HepG2 (cell line): ENCODE results near the gene PPP1R9B. TPM values are rescaled to one million over a fixed set of nuclear protein-coding genes. Genes with fewer than 3 reads are reported as not detected.

Experiments
- ATAC-seq: fragments of 200-7000 bp; cut with Tn5 transposase; 3 replicates; pipeline ENCODE4 v1.9.1; 2020; ENCODE audit warnings: mild to moderate bottlenecking, moderate library complexity
- BruUV-seq: library from RNA; stranded (reverse); fragments of 400-500 nt; replicated peaks from 2 replicates; lab custom pipeline; 2021; lab: Mats Ljungman, UMichigan
- CTCF ChIA-PET: fragments of 300-600 bp; formaldehyde crosslinking; extraction: SDS; loops from one replicate; lab custom pipeline; 2021; ENCODE audit warnings: low total read pairs, inconsistent platforms, low intra/inter-chr PET ratio; lab: Yijun Ruan, JAX
- POLR2A ChIA-PET: fragments of 350-600 bp; sonication (Branson Sonifier 250); formaldehyde crosslinking; loops from one replicate; lab custom pipeline; 2020; ENCODE audit warnings: antibody characterized with exemption, inconsistent platforms; lab: Yijun Ruan, JAX
- DNase-seq: peaks from one replicate; pipeline ENCODE4 v3.0.0-alpha.2; 2015; ENCODE audit warnings: low spot score
- FAIRE-seq: peaks from 3 replicates; lab custom pipeline; 2011; peaks lifted over from hg19 to GRCh38; lab: Jason Lieb, UNC
- H2AFZ ChIP-seq: one replicate; pipeline ENCODE4 v1.6.1; 2011; ENCODE audit warnings: low read length, inconsistent platforms
- H3K27ac ChIP-seq: fragments of 300-600 bp; 3 replicates; pipeline ENCODE4 v1.8.0; 2011; ENCODE audit warnings: mixed run types, mild to moderate bottlenecking, mixed read lengths, low read length, inconsistent platforms; ENCODE audit not compliant: insufficient read depth; ENCODE audit errors: extremely low read length
- H3K27me3 ChIP-seq, 2 experiments: fragments of 200-600 bp in 1 of 2; 2 replicates in 1 of 2; 3 replicates in 1 of 2; pipeline versions ENCODE4 v1.6.0 to v1.8.0; 2011; ENCODE audit warnings: low read length in 2 of 2, mild to moderate bottlenecking in 2 of 2, moderate library complexity in 2 of 2, inconsistent platforms in 1 of 2; ENCODE audit not compliant: insufficient read depth in 2 of 2, control insufficient read depth in 1 of 2
- H3K36me3 ChIP-seq, 2 experiments: fragments of 200-600 bp in 1 of 2; replicated peaks in 1 of 2; 2 replicates in 1 of 2; 3 replicates in 1 of 2; pipeline versions ENCODE4 v1.5.1 to v1.8.0; 2011; ENCODE audit warnings: low read length in 2 of 2, inconsistent platforms in 1 of 2; ENCODE audit not compliant: insufficient read depth in 2 of 2, control insufficient read depth in 1 of 2
- H3K4me1 ChIP-seq: 2 replicates; pipeline ENCODE4 v1.5.1; 2012; ENCODE audit warnings: low read length, inconsistent platforms; ENCODE audit not compliant: insufficient read depth
- H3K4me2 ChIP-seq: 2 replicates; pipeline ENCODE4 v1.6.0; 2011; ENCODE audit warnings: low read depth, low read length, inconsistent platforms
- H3K4me3 ChIP-seq, 3 experiments: fragments of 200-600 bp in 1 of 3; sonication (generic), shearing (Covaris generic) in 1 of 3; replicated peaks in 1 of 3; 2 replicates each; pipeline ENCODE4 v1.5.1; 2011 to 2016; ENCODE audit warnings: low read length in 3 of 3, inconsistent platforms in 2 of 3, low read depth in 2 of 3, mild to moderate bottlenecking in 2 of 3, control low read depth in 1 of 3, mixed read lengths in 1 of 3; ENCODE audit not compliant: insufficient read depth in 1 of 3
- H3K79me2 ChIP-seq: one replicate; pipeline ENCODE4 v1.6.1; 2011; ENCODE audit warnings: low read length, inconsistent platforms; ENCODE audit not compliant: insufficient read depth
- H3K9ac ChIP-seq: 2 replicates; pipeline ENCODE4 v1.6.0; 2011; ENCODE audit warnings: mild to moderate bottlenecking, low read depth, low read length, inconsistent platforms; ENCODE audit not compliant: insufficient read depth
- H3K9me3 ChIP-seq: 2 replicates; pipeline ENCODE4 v1.5.1; 2012; ENCODE audit warnings: mild to moderate bottlenecking, low read length
- H4K20me1 ChIP-seq: 2 replicates; pipeline ENCODE4 v1.6.0; 2011; ENCODE audit warnings: inconsistent platforms, mild to moderate bottlenecking, low read length, moderate library complexity; ENCODE audit not compliant: insufficient read depth
- KDM4B ChIP-seq: sonication (generic); formaldehyde crosslinking; IDR thresholded peaks from 2 replicates; pipeline ENCODE4 v1.4.0; 2020; ENCODE audit warnings: missing genetic modification reagents
- KLF15 ChIP-seq: sonication (generic); formaldehyde crosslinking; IDR thresholded peaks from 2 replicates; pipeline ENCODE4 v1.8.1; 2023; ENCODE audit warnings: borderline replicate concordance, mild to moderate bottlenecking, inconsistent platforms, missing genetic modification reagents, mixed read lengths
- SAP130 ChIP-seq: IDR thresholded peaks from 2 replicates; pipeline ENCODE4 v1.6.1; 2016; ENCODE audit warnings: low read depth
- ZNF12 ChIP-seq: sonication (generic); formaldehyde crosslinking; IDR thresholded peaks from 2 replicates; pipeline ENCODE4 v1.5.0; 2020; ENCODE audit warnings: missing genetic modification reagents
- ZNF329 ChIP-seq: sonication (generic); formaldehyde crosslinking; IDR thresholded peaks from 2 replicates; pipeline ENCODE4 v1.9.0; 2021; ENCODE audit warnings: low read depth, mild to moderate bottlenecking, missing genetic modification reagents
- ZNF639 ChIP-seq: conservative IDR thresholded peaks from 2 replicates; pipeline ENCODE4 v1.6.1; 2018; ENCODE audit warnings: missing genetic modification reagents
- ZSCAN12 ChIP-seq: sonication (generic); formaldehyde crosslinking; IDR thresholded peaks from 2 replicates; pipeline ENCODE4 v1.9.0; 2021; ENCODE audit warnings: mild to moderate bottlenecking, missing genetic modification reagents
- WGBS: methylation state at CpG from one replicate; pipeline ENCODE4 v1.1.6; 2017; ENCODE audit warnings: low lambda C conversion rate; 5-methylcytosine and 5-hydroxymethylcytosine counted together
- in situ Hi-C: cut with HindIII; loops from 2 replicates; pipeline ENCODE4 v1.10.0; 2017; ENCODE audit warnings: low pct_unique_long_range_greater_than_20kb; ENCODE audit not compliant: extremely low pct_ligation_motif_present
- intact Hi-C: fragments of 100-400 bp; cut with micrococcal nuclease; formaldehyde crosslinking; loops from one replicate; pipeline ENCODE4 v1.10.0; 2022; ENCODE audit not compliant: unreplicated experiment
- polyA plus RNA-seq, 8 experiments: library from polyadenylated mRNA; depleted of rRNA in 3 of 8; stranded (reverse) in 7 of 8; unstranded in 1 of 8; fragments of >200 nt; fragmentation: Illumina TruSeq in 4 of 8; extraction: Trizol in 4 of 8; gene quantifications; 2 replicates each; pipeline versions ENCODE4 v1.2.1 to v1.2.3, GENCODE V29; 2011 to 2016; ENCODE audit warnings: low read depth in 4 of 8, missing spikeins in 1 of 8, mixed read lengths in 1 of 8; ENCODE audit not compliant: insufficient read depth in 1 of 8
- total RNA-seq, 5 experiments: library from RNA; depleted of rRNA; stranded (reverse); fragments of >200 nt; fragmentation: Illumina TruSeq; extraction: Trizol; gene quantifications; 2 replicates each; pipeline ENCODE4 v1.2.3, GENCODE V29; 2016; ENCODE audit warnings: low read depth in 1 of 5

Gene PPP1R9B
- total and polyA plus RNA-seq, 2 of the 13 experiments (the other 11 are each of a cell fraction or from before 2014, with no cell fraction given): 9.4 to 15.8 TPM

GRCh38 chr17:50163843-50164696 is 13.6 kb upstream of the PPP1R9B start (continued):
- TF ChIP-seq SAP130 (CRISPR knock-in tag): no peak
- TF ChIP-seq, all 625 proteins: peak for 0

DNA sequence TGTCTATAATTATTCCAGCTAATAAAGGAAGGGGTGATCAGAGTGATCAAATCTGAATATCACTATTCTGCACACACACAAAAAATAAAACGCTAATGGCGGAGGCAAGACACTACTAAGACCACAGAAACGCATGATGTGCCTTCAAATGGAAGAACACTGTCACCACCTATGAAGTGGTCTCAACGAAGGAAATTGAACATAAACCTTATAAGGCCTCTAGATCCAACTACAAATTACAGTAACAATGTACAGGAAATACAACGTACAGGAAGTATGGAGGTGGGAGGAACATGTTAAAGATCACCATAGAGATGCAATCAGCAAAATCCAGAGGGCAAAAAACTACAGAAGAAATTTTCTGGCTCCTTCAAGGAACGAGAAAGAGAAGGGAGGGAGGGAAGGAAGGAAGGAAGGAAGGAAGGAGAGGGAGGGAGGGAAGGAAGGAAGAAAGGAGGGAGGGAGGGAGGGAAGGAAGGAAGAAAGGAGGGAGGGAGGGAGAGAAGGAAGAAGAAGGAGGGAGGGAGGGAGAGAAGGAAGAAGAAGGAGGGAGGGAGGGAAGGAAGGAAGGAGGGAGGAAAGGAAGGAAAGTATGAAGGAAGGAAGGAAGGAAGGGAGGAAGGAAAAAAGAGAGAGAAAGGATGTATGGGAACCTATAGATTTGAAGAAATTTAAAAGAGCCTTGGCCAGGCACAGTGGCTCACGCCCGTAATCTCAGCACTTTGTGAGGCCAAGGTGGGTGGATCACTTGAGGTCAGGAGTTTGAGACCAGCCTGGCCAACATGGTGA is 12.2 kb upstream of the PPP1R9B start:
- ChIA-PET CTCF (interaction anchor here (1.6 to 2.5 kb wide), 3 partner anchors 22 to 69 kb away, joined by 6 to 32 read pairs (median 7); no protein-coding TSS in a partner anchor), POLR2A (no interaction called here)
- Histone ChIP-seq H3K4me3 (no peak overlapping the region), H2AFZ (no peak overlapping the region)
- intact Hi-C loops: no loop called here
- ATAC-seq: no peak
- TF ChIP-seq KLF15 (CRISPR knock-in tag): no peak
- no peak for TF ChIP-seq ZSCAN12 (CRISPR knock-in tag)
- TF ChIP-seq ZNF12 (CRISPR knock-in tag): no peak
- no peak for TF ChIP-seq ZNF329 (CRISPR knock-in tag)
- no peak for TF ChIP-seq KDM4B (CRISPR knock-in tag)
- TF ChIP-seq ZNF639 (CRISPR knock-in tag): no peak
- TF ChIP-seq, all 625 proteins: peak for 0
- no TSS peak for BruUV-seq
- no peak for DNase-seq
- Histone ChIP-seq H3K9ac (no peak overlapping the region), H4K20me1 (no peaks in the 10 kb centered on the region), H3K4me2 (no peak overlapping the region), H3K27me3 (peaks cover 9 to 72% of the 10 kb centered on the region in 2 experiments; a peak in 3 of 5 replicates), H3K36me3 (no peaks in the 10 kb centered on the region), H3K27ac (no peak overlapping the region), H3K79me2 (no peaks in the 10 kb centered on the region), H3K9me3 (no peaks in the 10 kb centered on the region), H3K4me1 (peaks cover 15% of the 10 kb centered on the region)
- in situ Hi-C loops: loop anchor here (5.0 kb wide), 1 partner anchor 45 kb away; no protein-coding TSS in a partner anchor
- WGBS: 17% methylated on average over 8 of the region's 8 CpGs
- no peak for FAIRE-seq
